Neural cell (in vitro differentiated cells): ENCODE data around the gene KCNK13. TPM values are rescaled to one million over a fixed set of nuclear protein-coding genes. Genes with fewer than 3 reads are reported as not detected.

Source experiments
- H2AFZ ChIP-seq: fragments of 200-600, 300-800 bp; sonication (generic), shearing (Covaris generic); 2 replicates; pipeline ENCODE4 v1.6.0; 2014; ENCODE audit warnings: low read depth, mild to moderate bottlenecking, antibody characterized with exemption, low read length, moderate library complexity
- H3F3A ChIP-seq: fragments of 200-600 bp; shearing (Covaris generic); 2 replicates; pipeline ENCODE4 v1.6.1; 2016; ENCODE audit warnings: mild to moderate bottlenecking, moderate library complexity, mixed read lengths, antibody characterized with exemption, low read length; ENCODE audit not compliant: insufficient read depth, poor library complexity, severe bottlenecking
- H3K27ac ChIP-seq: fragments of 200-600, 300-800 bp; sonication (generic), shearing (Covaris generic); 2 replicates; pipeline ENCODE4 v1.5.1; 2014; ENCODE audit warnings: mild to moderate bottlenecking, low read length, moderate library complexity
- H3K27me3 ChIP-seq: fragments of 300-800, 200-600 bp; sonication (generic), shearing (Covaris generic); 2 replicates; pipeline ENCODE4 v1.6.0; 2014; ENCODE audit warnings: mild to moderate bottlenecking, low read depth, low read length, moderate library complexity; ENCODE audit not compliant: insufficient read depth
- H3K36me3 ChIP-seq: fragments of 300-800, 200-600 bp; sonication (generic), shearing (Covaris generic); 2 replicates; pipeline ENCODE4 v1.5.1; 2014; ENCODE audit warnings: mild to moderate bottlenecking, antibody characterized with exemption, low read length, moderate library complexity; ENCODE audit not compliant: insufficient read depth
- H3K4me2 ChIP-seq: fragments of 300-800, 200-600 bp; sonication (generic), shearing (Covaris generic); 2 replicates; pipeline ENCODE4 v1.6.0; 2014; ENCODE audit warnings: mild to moderate bottlenecking, low read length
- H3K4me3 ChIP-seq: fragments of 300-800, 200-600 bp; sonication (generic), shearing (Covaris generic); 2 replicates; pipeline ENCODE4 v1.5.1; 2014; ENCODE audit warnings: mild to moderate bottlenecking, low read length, moderate library complexity
- H3K79me2 ChIP-seq: fragments of 200-600 bp; shearing (Covaris generic); replicated peaks from 2 replicates; pipeline ENCODE4 v1.6.0; 2014; ENCODE audit warnings: mild to moderate bottlenecking, low read length, moderate library complexity; ENCODE audit not compliant: insufficient read depth
- H3K9ac ChIP-seq: fragments of 300-800, 200-600 bp; sonication (generic), shearing (Covaris generic); 2 replicates; pipeline ENCODE4 v1.6.1; 2016; ENCODE audit warnings: mild to moderate bottlenecking, low read length, mixed read lengths
- H3K9me2 ChIP-seq: fragments of 200-600 bp; shearing (Covaris generic); 2 replicates; pipeline ENCODE4 v1.6.1; 2016; ENCODE audit warnings: mild to moderate bottlenecking, low read length, mixed read lengths; ENCODE audit not compliant: insufficient read depth
- H3K9me3 ChIP-seq: fragments of 200-600, 300-800 bp; sonication (generic), shearing (Covaris generic); 2 replicates; pipeline ENCODE4 v1.6.1; 2016; ENCODE audit warnings: mild to moderate bottlenecking, mixed run types, low read length, moderate library complexity, mixed read lengths
- H4K20me1 ChIP-seq: fragments of 200-600 bp; shearing (Covaris generic); 2 replicates; pipeline ENCODE4 v1.6.1; 2016; ENCODE audit warnings: mild to moderate bottlenecking, mixed run types; ENCODE audit not compliant: insufficient read depth
- EP300 ChIP-seq: fragments of 450-650 bp; conservative IDR thresholded peaks from 2 replicates; pipeline ENCODE4 v1.6.1; 2014; ENCODE audit warnings: antibody characterized with exemption, mild to moderate bottlenecking, moderate library complexity; ENCODE audit not compliant: poor library complexity, severe bottlenecking
- EZH2 ChIP-seq: fragments of 200-600, 300-800 bp; shearing (Covaris generic), sonication (generic); IDR thresholded peaks from 2 replicates; pipeline ENCODE4 v1.6.1; 2014; ENCODE audit warnings: antibody characterized with exemption, low read length, borderline replicate concordance, mild to moderate bottlenecking; ENCODE audit not compliant: insufficient read depth, poor library complexity, severe bottlenecking
- MXI1 ChIP-seq: fragments of 450-650 bp; conservative IDR thresholded peaks from 2 replicates; pipeline ENCODE4 v1.6.1; 2014; ENCODE audit warnings: antibody characterized with exemption, mild to moderate bottlenecking; ENCODE audit not compliant: poor library complexity, severe bottlenecking
- POLR2AphosphoS5 ChIP-seq: IDR thresholded peaks from 2 replicates; pipeline ENCODE4 v1.6.1; 2012
- RAD21 ChIP-seq: fragments of 450-650 bp; conservative IDR thresholded peaks from 2 replicates; pipeline ENCODE4 v1.6.1; 2014; ENCODE audit warnings: antibody characterized with exemption, mild to moderate bottlenecking, moderate library complexity
- SMC3 ChIP-seq: fragments of 450-650 bp; conservative IDR thresholded peaks from 2 replicates; pipeline ENCODE4 v1.6.1; 2014; ENCODE audit warnings: antibody characterized with exemption, mild to moderate bottlenecking, moderate library complexity; ENCODE audit not compliant: poor library complexity
- TAF1 ChIP-seq: IDR thresholded peaks from 2 replicates; pipeline ENCODE4 v1.6.1; 2012; ENCODE audit warnings: low read depth
- polyA plus RNA-seq: library from polyadenylated mRNA; depleted of rRNA; stranded (reverse); fragments of >200 nt; gene quantifications from 2 replicates; pipeline ENCODE4 v1.2.3, GENCODE V29; 2014
- TF ChIP-seq, protein P1 (sequence below): IDR thresholded peaks from 2 replicates; pipeline ENCODE4 v1.6.1; 2012; ENCODE audit warnings: borderline replicate concordance
- TF ChIP-seq, protein P2 (sequence below): fragments of 450-650 bp; IDR thresholded peaks from 2 replicates; pipeline ENCODE4 v1.5.1; 2014; ENCODE audit warnings: antibody characterized with exemption, mild to moderate bottlenecking, moderate library complexity; ENCODE audit not compliant: poor library complexity, severe bottlenecking

The KCNK13 gene
- polyA plus RNA-seq, 1 donor from 2014 or later, result 0.11 TPM

DNA sequence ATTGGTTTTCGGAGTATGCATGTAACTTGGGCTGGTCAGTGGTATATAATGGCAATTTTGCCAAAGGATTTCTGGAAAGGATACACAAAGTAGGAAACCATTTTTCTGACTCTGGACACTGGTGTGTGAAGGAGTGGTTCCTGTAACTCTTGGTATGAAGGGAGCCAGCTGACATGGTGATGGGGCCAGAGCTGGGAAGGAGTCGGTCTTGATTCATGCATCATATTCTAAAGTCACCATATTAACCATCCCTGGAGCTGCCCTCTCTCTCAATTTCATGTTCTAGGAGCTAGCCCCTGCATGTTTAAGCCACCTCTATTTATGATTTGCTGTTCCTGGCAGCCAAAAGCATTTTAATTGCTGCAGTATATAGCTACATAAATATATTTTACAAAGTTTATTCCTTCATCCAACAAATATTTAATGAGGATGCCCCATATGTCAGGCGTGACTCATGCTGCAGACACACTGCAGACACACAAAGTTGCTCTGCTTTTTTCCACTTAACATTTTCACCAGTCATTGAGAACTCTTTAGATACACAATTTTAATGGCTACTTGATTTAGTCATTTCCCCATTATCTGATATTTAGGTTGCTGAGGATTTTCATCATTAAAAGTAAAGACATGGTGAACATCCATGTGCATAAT, 115.9 kb downstream of the KCNK13 start:
- no peaks in the 10 kb centered on the region for H4K20me1 ChIP-seq
- H3K36me3 ChIP-seq, result no peaks in the 10 kb centered on the region
- no peak overlapping the region for H3K4me3 ChIP-seq
- H2AFZ ChIP-seq, result no peak overlapping the region
- TF ChIP-seq MXI1, result no peak
- no peak for TF ChIP-seq SMC3
- no peak for TF ChIP-seq EZH2
- TF ChIP-seq EP300, result no peak
- TF ChIP-seq, protein P1, sequence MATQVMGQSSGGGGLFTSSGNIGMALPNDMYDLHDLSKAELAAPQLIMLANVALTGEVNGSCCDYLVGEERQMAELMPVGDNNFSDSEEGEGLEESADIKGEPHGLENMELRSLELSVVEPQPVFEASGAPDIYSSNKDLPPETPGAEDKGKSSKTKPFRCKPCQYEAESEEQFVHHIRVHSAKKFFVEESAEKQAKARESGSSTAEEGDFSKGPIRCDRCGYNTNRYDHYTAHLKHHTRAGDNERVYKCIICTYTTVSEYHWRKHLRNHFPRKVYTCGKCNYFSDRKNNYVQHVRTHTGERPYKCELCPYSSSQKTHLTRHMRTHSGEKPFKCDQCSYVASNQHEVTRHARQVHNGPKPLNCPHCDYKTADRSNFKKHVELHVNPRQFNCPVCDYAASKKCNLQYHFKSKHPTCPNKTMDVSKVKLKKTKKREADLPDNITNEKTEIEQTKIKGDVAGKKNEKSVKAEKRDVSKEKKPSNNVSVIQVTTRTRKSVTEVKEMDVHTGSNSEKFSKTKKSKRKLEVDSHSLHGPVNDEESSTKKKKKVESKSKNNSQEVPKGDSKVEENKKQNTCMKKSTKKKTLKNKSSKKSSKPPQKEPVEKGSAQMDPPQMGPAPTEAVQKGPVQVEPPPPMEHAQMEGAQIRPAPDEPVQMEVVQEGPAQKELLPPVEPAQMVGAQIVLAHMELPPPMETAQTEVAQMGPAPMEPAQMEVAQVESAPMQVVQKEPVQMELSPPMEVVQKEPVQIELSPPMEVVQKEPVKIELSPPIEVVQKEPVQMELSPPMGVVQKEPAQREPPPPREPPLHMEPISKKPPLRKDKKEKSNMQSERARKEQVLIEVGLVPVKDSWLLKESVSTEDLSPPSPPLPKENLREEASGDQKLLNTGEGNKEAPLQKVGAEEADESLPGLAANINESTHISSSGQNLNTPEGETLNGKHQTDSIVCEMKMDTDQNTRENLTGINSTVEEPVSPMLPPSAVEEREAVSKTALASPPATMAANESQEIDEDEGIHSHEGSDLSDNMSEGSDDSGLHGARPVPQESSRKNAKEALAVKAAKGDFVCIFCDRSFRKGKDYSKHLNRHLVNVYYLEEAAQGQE, result no peak
- no peak for TF ChIP-seq RAD21
- no peak for TF ChIP-seq TAF1
- no peak for TF ChIP-seq POLR2AphosphoS5
- TF ChIP-seq, protein P2, sequence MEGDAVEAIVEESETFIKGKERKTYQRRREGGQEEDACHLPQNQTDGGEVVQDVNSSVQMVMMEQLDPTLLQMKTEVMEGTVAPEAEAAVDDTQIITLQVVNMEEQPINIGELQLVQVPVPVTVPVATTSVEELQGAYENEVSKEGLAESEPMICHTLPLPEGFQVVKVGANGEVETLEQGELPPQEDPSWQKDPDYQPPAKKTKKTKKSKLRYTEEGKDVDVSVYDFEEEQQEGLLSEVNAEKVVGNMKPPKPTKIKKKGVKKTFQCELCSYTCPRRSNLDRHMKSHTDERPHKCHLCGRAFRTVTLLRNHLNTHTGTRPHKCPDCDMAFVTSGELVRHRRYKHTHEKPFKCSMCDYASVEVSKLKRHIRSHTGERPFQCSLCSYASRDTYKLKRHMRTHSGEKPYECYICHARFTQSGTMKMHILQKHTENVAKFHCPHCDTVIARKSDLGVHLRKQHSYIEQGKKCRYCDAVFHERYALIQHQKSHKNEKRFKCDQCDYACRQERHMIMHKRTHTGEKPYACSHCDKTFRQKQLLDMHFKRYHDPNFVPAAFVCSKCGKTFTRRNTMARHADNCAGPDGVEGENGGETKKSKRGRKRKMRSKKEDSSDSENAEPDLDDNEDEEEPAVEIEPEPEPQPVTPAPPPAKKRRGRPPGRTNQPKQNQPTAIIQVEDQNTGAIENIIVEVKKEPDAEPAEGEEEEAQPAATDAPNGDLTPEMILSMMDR, result no peak
- no peak overlapping the region for H3K4me2 ChIP-seq
- H3K79me2 ChIP-seq, result no peaks in the 10 kb centered on the region
- H3F3A ChIP-seq, result no peaks in the 10 kb centered on the region
- no peak overlapping the region for H3K9ac ChIP-seq
- H3K27ac ChIP-seq, result no peak overlapping the region
- no peaks in the 10 kb centered on the region for H3K9me3 ChIP-seq
- H3K9me2 ChIP-seq, result no peaks in the 10 kb centered on the region
- no peaks in the 10 kb centered on the region for H3K27me3 ChIP-seq

DNA sequence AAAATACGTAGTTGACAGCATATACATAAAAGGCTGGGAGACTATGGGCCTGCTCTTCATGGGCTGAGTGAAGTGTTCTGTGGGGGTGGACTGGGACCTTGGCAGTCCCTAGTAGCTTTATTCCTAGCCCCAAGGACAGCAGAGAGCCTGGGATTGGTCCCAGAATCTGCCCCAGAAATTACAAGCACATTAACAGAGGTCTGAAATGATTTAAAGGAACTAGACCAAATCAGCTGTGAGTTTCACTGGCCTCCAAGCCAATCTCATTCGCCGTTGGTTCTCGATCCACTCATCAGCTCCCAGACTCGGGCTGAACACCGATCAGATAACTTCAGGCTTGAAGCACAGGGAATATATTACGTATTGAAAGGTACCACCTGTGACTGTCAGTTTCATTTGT, 117.6 kb downstream of the KCNK13 start:
- no peak overlapping the region for H3K4me2 ChIP-seq
- H3K4me3 ChIP-seq, result no peak overlapping the region
- no peaks in the 10 kb centered on the region for H3F3A ChIP-seq
- H3K9me2 ChIP-seq, result no peaks in the 10 kb centered on the region
- no peaks in the 10 kb centered on the region for H3K27me3 ChIP-seq
- no peak overlapping the region for H3K9ac ChIP-seq
- no peaks in the 10 kb centered on the region for H3K9me3 ChIP-seq
- no peaks in the 10 kb centered on the region for H3K79me2 ChIP-seq
- no peaks in the 10 kb centered on the region for H4K20me1 ChIP-seq
- no peak overlapping the region for H3K27ac ChIP-seq
- H2AFZ ChIP-seq, result no peak overlapping the region
- no peaks in the 10 kb centered on the region for H3K36me3 ChIP-seq
- TF ChIP-seq POLR2AphosphoS5 (no peak), EZH2 (no peak), RAD21 (no peak), TAF1 (no peak), MXI1 (no peak)
- TF ChIP-seq, protein P2, result no peak
